NCI-H69 (cell line): ENCODE data around the gene PSMF1.
A peak's percentile ranks its signal among the peaks of the same experiment; 100 is the strongest.

ENCODE experiments used
- DNase-seq: peaks from one replicate; lab custom pipeline; 2025; lab: John Stamatoyannopoulos, UW

PSMF1 gene

GRCh38 chr20:1118336-1119127, at the start of gene PSMF1:
TSS of gene PSMF1 (plus strand) at chr20:1118602. CDS start at chr20:1118774, 172 bp downstream.
- peak; percentile 98 for DNase-seq

GRCh38 chr20:1072258-1072657, 46.1 kb upstream of the PSMF1 start:
- DNase-seq: no peak

- DNase-seq: no peak
These were observed 42.8 kb upstream of the PSMF1 start for GRCh38 chr20:1075616-1076015.

GRCh38 chr20:1081891-1082290, 36.5 kb upstream of the PSMF1 start:
- no peak for DNase-seq

GRCh38 chr20:1083431-1084080, 34.8 kb upstream of the PSMF1 start:
- no peak for DNase-seq

GRCh38 chr20:1085492-1086276, 32.7 kb upstream of the PSMF1 start:
- DNase-seq: no peak

- DNase-seq: no peak
These were observed 31.9 kb upstream of the PSMF1 start for GRCh38 chr20:1086277-1087213.

GRCh38 chr20:1087311-1087905, 31.0 kb upstream of the PSMF1 start:
- no peak for DNase-seq

GRCh38 chr20:1094751-1095150, 23.7 kb upstream of the PSMF1 start:
- DNase-seq: no peak

- no peak for DNase-seq
These were observed 16.9 kb upstream of the PSMF1 start for GRCh38 chr20:1101533-1101932.

GRCh38 chr20:1102016-1102415, 16.4 kb upstream of the PSMF1 start:
- DNase-seq: no peak

- no peak for DNase-seq
These were observed 14.7 kb upstream of the PSMF1 start for GRCh38 chr20:1103751-1104150.

- DNase-seq: no peak
These were observed 12.7 kb upstream of the PSMF1 start for GRCh38 chr20:1105599-1106194.

GRCh38 chr20:1107176-1107575, 11.2 kb upstream of the PSMF1 start:
- DNase-seq: no peak

GRCh38 chr20:1108437-1108920, 9.9 kb upstream of the PSMF1 start:
- DNase-seq: peak; percentile 53

- DNase-seq: no peak
These were observed 5.5 kb upstream of the PSMF1 start for GRCh38 chr20:1112908-1113307.

GRCh38 chr20:1118004-1118335, 432 bp upstream of the PSMF1 start:
- no peak for DNase-seq

- no peak for DNase-seq
These were observed 715 bp downstream of the PSMF1 start for GRCh38 chr20:1119128-1119505.

- DNase-seq: no peak
These were observed 1.1 kb downstream of the PSMF1 start for GRCh38 chr20:1119524-1119923.

- peak; percentile 61 for DNase-seq
These were observed 3.0 kb downstream of the PSMF1 start for GRCh38 chr20:1121429-1121828.
